Panc1 (cell line): ENCODE measurements around the gene CSNK1G2. TPM values are rescaled to one million over a fixed set of nuclear protein-coding genes. Genes with fewer than 3 reads are reported as not detected.

Experiments used
- ATAC-seq: fragments of 200-7000 bp; cut with Tn5 transposase; 2 replicates; pipeline ENCODE4 v1.9.1; 2020; ENCODE audit warnings: mild to moderate bottlenecking, moderate library complexity
- BruUV-seq: library from RNA; stranded (reverse); fragments of 400-500 nt; replicated peaks from 2 replicates; lab custom pipeline; 2021; lab: Mats Ljungman, UMichigan
- CTCF ChIA-PET: fragments of 300-600 bp; sonication (Branson Sonifier 250); formaldehyde crosslinking; loops from one replicate; lab custom pipeline; 2022; ENCODE audit warnings: antibody characterized with exemption; lab: Charles Lee
- POLR2A ChIA-PET: fragments of 300-600 bp; sonication (Branson Sonifier 250); formaldehyde crosslinking; loops from one replicate; lab custom pipeline; 2022; ENCODE audit warnings: antibody characterized with exemption; lab: Charles Lee
- DNase-seq: peaks from one replicate; pipeline ENCODE4 v3.0.0-alpha.2; 2010; ENCODE audit warnings: low read depth, low spot score
- H3K27ac ChIP-seq: 2 replicates; pipeline ENCODE4 v1.5.1; 2011; ENCODE audit warnings: mild to moderate bottlenecking, low read length, inconsistent platforms
- H3K27me3 ChIP-seq: fragments of 200-500 bp; sonication (Bioruptor generic); 2 replicates; pipeline ENCODE4 v1.6.0; 2014; ENCODE audit warnings: low read length, inconsistent platforms; ENCODE audit not compliant: control insufficient read depth, insufficient read depth
- H3K36me3 ChIP-seq: fragments of 200-500 bp; sonication (Bioruptor generic); 2 replicates; pipeline ENCODE4 v1.5.1; 2014; ENCODE audit warnings: inconsistent platforms, mild to moderate bottlenecking, low read length, moderate library complexity; ENCODE audit not compliant: control insufficient read depth, insufficient read depth
- H3K4me1 ChIP-seq: 2 replicates; pipeline ENCODE4 v1.5.1; 2011; ENCODE audit warnings: inconsistent platforms, mild to moderate bottlenecking, low read length, moderate library complexity; ENCODE audit not compliant: control insufficient read depth, insufficient read depth
- H3K4me3 ChIP-seq, 2 experiments: 2 replicates each; pipeline ENCODE4 v1.5.1; 2011 to 2012; ENCODE audit warnings: low read depth in 2 of 2, low read length in 2 of 2, mild to moderate bottlenecking in 2 of 2, inconsistent platforms in 1 of 2, moderate library complexity in 1 of 2
- H3K9me3 ChIP-seq: fragments of 200-500 bp; sonication (Bioruptor generic); 2 replicates; pipeline ENCODE4 v1.5.1; 2014; ENCODE audit warnings: low read depth, mild to moderate bottlenecking, inconsistent platforms, low read length, moderate library complexity; ENCODE audit not compliant: control insufficient read depth, insufficient read depth
- POLR2AphosphoS5 ChIP-seq: IDR thresholded peaks from 2 replicates; pipeline ENCODE4 v1.6.1; 2012; ENCODE audit warnings: mild to moderate bottlenecking, low read depth, low read length, moderate library complexity
- SIN3A ChIP-seq: IDR thresholded peaks from 2 replicates; pipeline ENCODE4 v1.6.1; 2012; ENCODE audit warnings: low read depth, mild to moderate bottlenecking, low read length, moderate library complexity, borderline replicate concordance; ENCODE audit not compliant: insufficient read depth
- TCF7L2 ChIP-seq: IDR thresholded peaks from 2 replicates; pipeline ENCODE4 v1.6.1; 2011; ENCODE audit warnings: mild to moderate bottlenecking, low read depth, low read length, inconsistent platforms
- in situ Hi-C: cut with HindIII; loops from 2 replicates; pipeline ENCODE4 v1.10.0; 2016; ENCODE audit warnings: low sequenced_read_pairs, low pct_unique_long_range_greater_than_20kb
- intact Hi-C: fragments of 100-400 bp; cut with micrococcal nuclease; formaldehyde crosslinking; loops from one replicate; pipeline ENCODE4 v1.10.0; 2022; ENCODE audit not compliant: unreplicated experiment
- total RNA-seq: library from RNA; stranded (reverse); gene quantifications from one replicate; pipeline ENCODE4 v1.2.1, GENCODE V29; 2021; ENCODE audit not compliant: unreplicated experiment
- TF ChIP-seq, protein P1 (sequence below), 2 experiments: IDR thresholded peaks; 2 replicates each; pipeline ENCODE4 v1.6.1; 2011 to 2012; ENCODE audit warnings: low read depth in 2 of 2, control low read depth in 1 of 2, low read length in 1 of 2, mild to moderate bottlenecking in 1 of 2, moderate library complexity in 1 of 2; ENCODE audit not compliant: insufficient read depth in 1 of 2
- TF ChIP-seq, protein P2 (sequence below): fragments of 450-650 bp; IDR thresholded peaks from 2 replicates; pipeline ENCODE4 v1.5.1; 2017; ENCODE audit warnings: mild to moderate bottlenecking

The CSNK1G2 gene
- total RNA-seq, 1 experiment from 2014 or later: 65.8 TPM

DNA sequence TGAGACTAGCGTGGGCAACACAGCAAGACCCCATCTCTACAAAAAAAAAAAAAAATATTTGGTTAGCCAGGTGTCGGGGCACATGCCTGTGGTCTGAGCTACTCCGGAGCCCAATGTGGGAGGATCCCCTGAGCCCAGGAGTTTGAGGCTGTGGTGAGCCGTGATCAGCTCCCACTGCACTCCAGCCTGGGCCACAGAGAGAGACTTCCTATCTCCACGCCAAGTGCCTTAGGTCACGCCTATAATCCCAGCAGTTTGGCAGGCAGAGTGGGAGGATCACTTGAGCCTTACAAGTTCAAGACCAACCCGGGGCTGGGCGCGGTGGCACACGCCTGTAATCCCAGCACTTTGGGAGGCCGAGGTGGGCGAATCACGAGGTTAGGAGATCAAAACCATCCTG is 44.5 kb upstream of the CSNK1G2 start:
- Histone ChIP-seq H3K27me3 (no peaks in the 10 kb centered on the region), H3K4me1 (peaks cover 3% of the 10 kb centered on the region; the same call in 1 of the 2 replicates), H3K9me3 (no peaks in the 10 kb centered on the region), H3K4me3 (no peak overlapping the region), H3K27ac (no peak overlapping the region), H3K36me3 (no peaks in the 10 kb centered on the region)
- ChIA-PET CTCF (no interaction called here), POLR2A (no interaction called here)
- in situ Hi-C loops (no loop called here), intact Hi-C loops (no loop called here)
- TF ChIP-seq POLR2AphosphoS5 (no peak), TCF7L2 (no peak), SIN3A (no peak)
- TF ChIP-seq, protein P1, sequence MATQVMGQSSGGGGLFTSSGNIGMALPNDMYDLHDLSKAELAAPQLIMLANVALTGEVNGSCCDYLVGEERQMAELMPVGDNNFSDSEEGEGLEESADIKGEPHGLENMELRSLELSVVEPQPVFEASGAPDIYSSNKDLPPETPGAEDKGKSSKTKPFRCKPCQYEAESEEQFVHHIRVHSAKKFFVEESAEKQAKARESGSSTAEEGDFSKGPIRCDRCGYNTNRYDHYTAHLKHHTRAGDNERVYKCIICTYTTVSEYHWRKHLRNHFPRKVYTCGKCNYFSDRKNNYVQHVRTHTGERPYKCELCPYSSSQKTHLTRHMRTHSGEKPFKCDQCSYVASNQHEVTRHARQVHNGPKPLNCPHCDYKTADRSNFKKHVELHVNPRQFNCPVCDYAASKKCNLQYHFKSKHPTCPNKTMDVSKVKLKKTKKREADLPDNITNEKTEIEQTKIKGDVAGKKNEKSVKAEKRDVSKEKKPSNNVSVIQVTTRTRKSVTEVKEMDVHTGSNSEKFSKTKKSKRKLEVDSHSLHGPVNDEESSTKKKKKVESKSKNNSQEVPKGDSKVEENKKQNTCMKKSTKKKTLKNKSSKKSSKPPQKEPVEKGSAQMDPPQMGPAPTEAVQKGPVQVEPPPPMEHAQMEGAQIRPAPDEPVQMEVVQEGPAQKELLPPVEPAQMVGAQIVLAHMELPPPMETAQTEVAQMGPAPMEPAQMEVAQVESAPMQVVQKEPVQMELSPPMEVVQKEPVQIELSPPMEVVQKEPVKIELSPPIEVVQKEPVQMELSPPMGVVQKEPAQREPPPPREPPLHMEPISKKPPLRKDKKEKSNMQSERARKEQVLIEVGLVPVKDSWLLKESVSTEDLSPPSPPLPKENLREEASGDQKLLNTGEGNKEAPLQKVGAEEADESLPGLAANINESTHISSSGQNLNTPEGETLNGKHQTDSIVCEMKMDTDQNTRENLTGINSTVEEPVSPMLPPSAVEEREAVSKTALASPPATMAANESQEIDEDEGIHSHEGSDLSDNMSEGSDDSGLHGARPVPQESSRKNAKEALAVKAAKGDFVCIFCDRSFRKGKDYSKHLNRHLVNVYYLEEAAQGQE (IDR thresholded peaks at IDR 0.05; ENCODE audit: insufficient read depth in 1 of 2, low read depth in 2 of 2, low read length in 1 of 2): no peak
- TF ChIP-seq, protein P2, sequence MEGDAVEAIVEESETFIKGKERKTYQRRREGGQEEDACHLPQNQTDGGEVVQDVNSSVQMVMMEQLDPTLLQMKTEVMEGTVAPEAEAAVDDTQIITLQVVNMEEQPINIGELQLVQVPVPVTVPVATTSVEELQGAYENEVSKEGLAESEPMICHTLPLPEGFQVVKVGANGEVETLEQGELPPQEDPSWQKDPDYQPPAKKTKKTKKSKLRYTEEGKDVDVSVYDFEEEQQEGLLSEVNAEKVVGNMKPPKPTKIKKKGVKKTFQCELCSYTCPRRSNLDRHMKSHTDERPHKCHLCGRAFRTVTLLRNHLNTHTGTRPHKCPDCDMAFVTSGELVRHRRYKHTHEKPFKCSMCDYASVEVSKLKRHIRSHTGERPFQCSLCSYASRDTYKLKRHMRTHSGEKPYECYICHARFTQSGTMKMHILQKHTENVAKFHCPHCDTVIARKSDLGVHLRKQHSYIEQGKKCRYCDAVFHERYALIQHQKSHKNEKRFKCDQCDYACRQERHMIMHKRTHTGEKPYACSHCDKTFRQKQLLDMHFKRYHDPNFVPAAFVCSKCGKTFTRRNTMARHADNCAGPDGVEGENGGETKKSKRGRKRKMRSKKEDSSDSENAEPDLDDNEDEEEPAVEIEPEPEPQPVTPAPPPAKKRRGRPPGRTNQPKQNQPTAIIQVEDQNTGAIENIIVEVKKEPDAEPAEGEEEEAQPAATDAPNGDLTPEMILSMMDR: no peak
- ATAC-seq (no peak), DNase-seq (no peak)
- BruUV-seq: no TSS peak

DNA sequence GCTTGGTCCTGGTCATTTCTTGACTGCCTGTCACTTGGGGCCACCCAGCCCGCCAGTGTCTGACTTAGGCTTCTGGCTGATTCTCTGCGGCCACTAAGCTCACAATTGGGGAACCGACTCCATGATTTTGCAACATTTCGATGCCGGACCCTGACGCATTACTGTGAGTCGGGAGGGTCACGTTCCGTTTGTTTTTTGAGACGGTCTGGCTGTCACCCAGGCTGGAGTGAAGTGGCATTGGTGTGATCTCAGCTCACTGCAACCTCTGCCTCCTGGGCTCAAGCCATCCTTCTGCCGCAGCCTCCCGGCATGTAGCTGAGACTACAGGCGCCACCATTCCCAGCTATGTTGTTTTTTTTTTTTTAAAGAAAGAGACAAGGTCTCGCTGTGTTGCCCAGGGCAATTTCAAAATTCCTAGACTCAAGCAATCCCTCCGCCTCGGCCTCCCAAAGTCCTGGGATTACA is 39.0 kb upstream of the CSNK1G2 start:
- ChIA-PET CTCF (interaction anchor here (0.7 kb wide), 1 partner anchor 25 kb away, joined by 3 read pairs; no protein-coding TSS in a partner anchor), POLR2A (interaction anchor here (0.6 kb wide), 1 partner anchor 121 kb away, joined by 15 read pairs; no protein-coding TSS in a partner anchor)
- no peaks in the 10 kb centered on the region for H3K36me3 ChIP-seq
- TF ChIP-seq SIN3A (no peak), TCF7L2 (no peak), POLR2AphosphoS5 (no peak)
- TF ChIP-seq, protein P1 (IDR thresholded peaks at IDR 0.05; ENCODE audit: insufficient read depth in 1 of 2, low read depth in 2 of 2, low read length in 1 of 2): no peak
- TF ChIP-seq, protein P2: no peak
- no peak overlapping the region for H3K27ac ChIP-seq
- in situ Hi-C loops (no loop called here), intact Hi-C loops (no loop called here)
- no peaks in the 10 kb centered on the region for H3K9me3 ChIP-seq
- H3K27me3 ChIP-seq: no peaks in the 10 kb centered on the region
- H3K4me1 ChIP-seq: peaks cover 13% of the 10 kb centered on the region
- no TSS peak for BruUV-seq
- DNase-seq: no peak
- ATAC-seq: no peak
- no peak overlapping the region for H3K4me3 ChIP-seq
